ENCODE data around the gene SEM1.
"Not testable (repeated sequence)": the region's sequence is repeated elsewhere in the genome, so short reads cannot be mapped to it uniquely, and the experiment has no call there.

Gene SEM1

DNA sequence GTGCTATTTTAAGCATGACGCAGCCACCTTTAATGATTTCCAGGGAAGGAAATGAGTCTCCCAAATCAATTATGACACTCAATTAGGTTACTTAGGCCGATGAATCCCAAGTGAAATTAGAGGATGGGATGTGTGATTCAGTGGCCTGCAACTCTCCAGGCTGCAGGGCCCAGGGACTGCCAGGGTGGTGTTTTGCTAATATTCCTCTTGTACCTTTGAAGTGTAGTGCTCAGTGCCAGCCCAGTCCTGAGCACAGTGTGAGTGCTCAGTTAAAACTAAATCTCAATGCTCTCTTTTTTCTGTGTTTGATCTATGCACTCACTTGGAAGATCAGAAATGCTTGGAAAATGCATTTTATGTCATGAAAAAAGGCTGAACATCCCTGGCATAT lies 51.6 kb downstream of the SEM1 start:
- no peak for DNase-seq

DNA sequence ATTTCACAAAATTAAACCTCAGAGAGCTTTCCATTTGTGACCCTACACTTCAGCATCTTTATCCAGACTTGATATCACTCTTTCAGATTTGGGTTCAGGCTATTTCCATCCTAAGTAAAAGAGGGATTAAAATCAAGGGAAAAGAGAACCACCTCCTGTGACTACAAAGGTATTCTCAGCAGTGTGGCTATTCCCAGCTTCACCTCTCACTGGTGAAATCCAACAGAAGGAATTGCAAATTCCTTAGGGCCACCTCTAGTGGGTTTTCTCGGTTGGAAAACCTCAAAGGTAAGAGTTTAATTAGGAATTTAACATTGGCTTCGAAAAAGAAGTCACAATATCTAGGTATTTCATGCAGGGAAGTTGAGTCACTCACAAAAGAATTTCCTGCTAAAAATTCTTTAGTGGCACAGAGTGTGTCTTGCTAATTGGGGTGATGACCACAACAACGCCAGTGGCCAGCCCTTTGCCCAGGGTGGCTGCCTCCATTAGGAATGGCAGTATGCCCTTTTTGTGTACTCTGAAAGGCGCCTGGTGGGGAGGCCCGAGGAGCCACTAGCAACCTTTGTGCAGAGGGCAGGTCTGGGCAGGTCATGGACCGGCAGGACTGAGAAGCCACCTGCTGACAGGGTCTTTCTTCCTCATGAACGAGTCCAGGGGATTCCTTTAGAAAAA lies 52.2 kb downstream of the SEM1 start:
- no peak for DNase-seq

DNA sequence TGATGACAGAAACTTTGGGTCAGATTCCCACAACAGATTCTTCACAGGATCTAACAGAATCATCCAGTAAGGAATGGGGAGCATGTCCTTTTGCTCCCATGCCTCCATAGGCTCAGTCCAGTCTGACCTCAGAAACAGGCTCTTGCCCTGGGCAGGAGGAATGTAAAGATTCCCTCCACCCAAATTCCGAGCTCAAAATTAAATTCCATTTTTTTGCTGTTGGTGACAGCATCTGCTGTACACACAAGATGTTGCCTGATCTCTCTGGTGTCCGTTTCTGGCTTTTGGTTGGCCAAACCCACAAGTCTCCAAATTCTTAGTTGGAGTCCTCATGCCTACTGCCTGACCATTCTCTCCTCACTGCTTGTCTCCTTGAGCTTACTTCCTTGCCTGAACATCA lies 53.7 kb downstream of the SEM1 start:
- DNase-seq: no peak

DNA sequence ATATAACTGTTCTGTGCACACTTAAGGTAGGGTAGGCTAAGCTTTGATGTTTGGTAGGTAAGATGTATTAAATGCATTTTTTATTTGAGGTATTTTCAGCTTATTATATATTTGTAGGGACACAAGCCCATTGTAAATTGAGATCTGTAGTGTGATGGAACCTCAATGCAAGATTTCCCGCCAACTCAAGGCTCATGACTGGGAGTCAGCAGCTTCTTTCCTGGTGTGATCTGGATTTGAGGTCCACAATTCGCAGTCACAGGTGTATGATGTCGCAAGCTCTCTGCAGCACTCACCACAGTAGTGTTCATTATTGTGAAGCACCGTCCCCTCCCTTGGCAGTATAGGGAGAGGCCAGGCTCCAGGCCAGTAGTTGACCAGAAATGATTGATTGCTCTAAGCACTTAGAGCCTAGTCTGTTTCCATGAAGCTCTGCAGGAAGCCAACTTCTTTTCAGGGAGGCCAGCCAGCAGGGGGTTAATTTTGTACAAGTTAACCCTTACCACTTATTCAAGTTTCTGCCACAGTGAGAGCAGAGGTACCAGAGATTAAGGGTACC lies 54.9 kb downstream of the SEM1 start:
- no peak for DNase-seq

DNA sequence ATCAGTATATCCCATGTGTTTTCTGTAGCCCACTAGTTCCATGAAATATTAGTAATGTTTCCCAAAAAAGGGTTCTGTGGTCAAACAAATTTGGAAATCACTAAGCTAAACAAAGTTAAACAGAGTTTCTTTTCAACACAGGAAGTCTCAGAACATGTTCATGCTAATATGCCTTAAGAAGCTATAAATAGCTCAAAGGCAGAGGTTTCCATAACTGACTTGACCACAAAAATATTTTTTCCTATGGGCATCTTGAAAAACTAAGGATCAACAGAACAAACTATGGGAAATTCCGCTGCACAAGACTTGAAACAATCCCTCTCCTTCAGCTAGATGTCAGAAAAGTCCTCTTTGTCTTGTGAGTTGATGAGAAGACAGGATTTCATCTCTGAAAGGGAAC lies 59.7 kb downstream of the SEM1 start:
- DNase-seq: no peak

DNA sequence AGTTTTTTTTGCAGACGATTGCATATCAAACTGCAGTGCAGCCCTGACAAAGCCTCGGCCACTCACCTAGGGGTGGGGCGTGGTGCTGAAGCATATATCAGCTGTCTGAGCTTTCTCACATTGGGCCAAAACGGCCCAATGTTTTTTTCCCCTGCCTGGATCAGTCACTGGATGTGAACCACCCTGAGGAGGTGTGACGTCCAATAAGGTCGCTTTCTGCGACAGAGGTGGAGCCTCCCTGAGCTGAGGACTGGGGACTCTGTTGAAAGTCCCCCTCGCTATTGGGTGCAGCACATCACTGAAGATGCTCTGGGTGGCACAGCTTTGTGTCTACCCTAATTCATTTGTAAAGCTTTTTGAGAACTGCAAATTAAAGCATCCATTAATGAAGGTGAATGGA lies 60.9 kb downstream of the SEM1 start:
- DNase-seq: no peak

- DNase-seq: no peak
These were observed 61.9 kb downstream of the SEM1 start for GRCh38 chr7:96647733-96648132.

GRCh38 chr7:96645084-96645483 lies 64.6 kb downstream of the SEM1 start:
- DNase-seq: no peak

DNA sequence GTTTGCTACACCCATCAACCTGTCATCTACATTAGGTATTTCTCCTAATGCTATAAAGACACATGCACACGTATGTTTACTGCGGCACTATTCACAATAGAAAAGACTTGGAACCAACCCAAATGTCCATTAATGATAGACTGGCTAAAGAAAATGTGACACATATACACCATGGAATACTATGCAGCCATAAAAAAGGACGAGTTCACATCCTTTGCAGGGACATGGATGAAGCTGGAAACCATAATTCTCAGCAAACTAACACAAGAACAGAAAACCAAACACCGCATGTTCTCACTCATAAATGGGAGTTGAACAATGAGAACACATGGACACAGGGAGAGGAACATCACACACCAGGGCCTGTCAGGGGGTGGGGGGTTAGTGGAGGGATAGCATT lies 66.2 kb downstream of the SEM1 start:
- not testable (repeated sequence) for DNase-seq

GRCh38 chr7:96640054-96640453 lies 69.6 kb downstream of the SEM1 start:
- DNase-seq: no peak

Measured in NCI-H2171 (cell line).